SJCRH30 (cell line): ENCODE data around the gene ARHGAP18. TPM values are rescaled to one million over a fixed set of nuclear protein-coding genes. Genes with fewer than 3 reads are reported as not detected.
A peak's percentile ranks its signal among the peaks of the same experiment; 100 is the strongest.

Experiments used
- DNase-seq, 2 experiments: peaks; one replicate each; pipeline ENCODE4 v3.0.0-alpha.2; 2015 to 2020
- H3K27ac ChIP-seq: fragments of 250-450 bp; sonication (Bioruptor Pico); 2 replicates; pipeline ENCODE4 v1.5.1; 2020; ENCODE audit warnings: mild to moderate bottlenecking, moderate library complexity
- H3K27me3 ChIP-seq: fragments of 250-450 bp; sonication (Bioruptor Pico); 2 replicates; pipeline ENCODE4 v1.5.1; 2020; ENCODE audit warnings: mild to moderate bottlenecking, moderate library complexity
- H3K36me3 ChIP-seq: fragments of 250-450 bp; sonication (Bioruptor Pico); 2 replicates; pipeline ENCODE4 v1.5.1; 2020; ENCODE audit warnings: mild to moderate bottlenecking, moderate library complexity
- H3K4me1 ChIP-seq: fragments of 250-450 bp; sonication (Bioruptor Pico); 2 replicates; pipeline ENCODE4 v1.5.1; 2020; ENCODE audit warnings: mild to moderate bottlenecking, moderate library complexity
- H3K4me3 ChIP-seq: fragments of 250-450 bp; sonication (Bioruptor Pico); 2 replicates; pipeline ENCODE4 v1.5.1; 2020; ENCODE audit warnings: mild to moderate bottlenecking, moderate library complexity
- H3K9me3 ChIP-seq: fragments of 250-450 bp; sonication (Bioruptor Pico); replicated peaks from 2 replicates; pipeline ENCODE4 v1.5.1; 2020; ENCODE audit warnings: mild to moderate bottlenecking, moderate library complexity
- total RNA-seq: library from RNA; depleted of rRNA; stranded (reverse); fragments of >200 nt; shearing (Covaris generic); gene quantifications from 2 replicates; pipeline ENCODE4 v1.2.3, GENCODE V29; 2014

The ARHGAP18 gene
- total RNA-seq, 1 experiment from 2014 or later = 14.6 TPM

DNA sequence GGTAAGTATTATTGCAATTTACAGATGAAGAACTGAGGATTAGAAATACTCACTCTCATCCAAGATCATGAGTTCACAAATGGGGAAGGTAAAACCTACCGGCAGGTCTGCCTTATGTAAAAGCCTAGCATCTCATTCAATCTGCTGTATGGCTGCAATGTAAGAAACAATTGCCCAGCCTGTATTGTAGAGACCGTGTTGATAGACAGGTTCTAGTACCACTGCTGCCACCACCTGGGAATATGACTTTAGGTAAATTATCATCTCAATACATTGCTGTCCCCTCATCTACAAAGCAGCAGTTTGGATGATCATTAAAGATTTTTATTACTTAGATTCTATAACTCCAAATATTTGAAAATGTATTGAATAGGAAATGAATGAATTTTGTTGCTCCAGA, 23.3 kb upstream of the ARHGAP18 start:
- no peaks in the 10 kb centered on the region for H3K4me1 ChIP-seq
- H3K4me3 ChIP-seq = no peak overlapping the region
- H3K27ac ChIP-seq = no peak overlapping the region
- H3K27me3 ChIP-seq = no peaks in the 10 kb centered on the region
- no peaks in the 10 kb centered on the region for H3K9me3 ChIP-seq
- DNase-seq = no peak
- no peaks in the 10 kb centered on the region for H3K36me3 ChIP-seq

GRCh38 chr6:129732542-129732941, 22.6 kb upstream of the ARHGAP18 start:
- Histone ChIP-seq H3K4me1 (no peaks in the 10 kb centered on the region), H3K36me3 (no peaks in the 10 kb centered on the region), H3K27me3 (no peaks in the 10 kb centered on the region), H3K27ac (no peak overlapping the region), H3K4me3 (no peak overlapping the region), H3K9me3 (no peaks in the 10 kb centered on the region)
- no peak for DNase-seq

DNA sequence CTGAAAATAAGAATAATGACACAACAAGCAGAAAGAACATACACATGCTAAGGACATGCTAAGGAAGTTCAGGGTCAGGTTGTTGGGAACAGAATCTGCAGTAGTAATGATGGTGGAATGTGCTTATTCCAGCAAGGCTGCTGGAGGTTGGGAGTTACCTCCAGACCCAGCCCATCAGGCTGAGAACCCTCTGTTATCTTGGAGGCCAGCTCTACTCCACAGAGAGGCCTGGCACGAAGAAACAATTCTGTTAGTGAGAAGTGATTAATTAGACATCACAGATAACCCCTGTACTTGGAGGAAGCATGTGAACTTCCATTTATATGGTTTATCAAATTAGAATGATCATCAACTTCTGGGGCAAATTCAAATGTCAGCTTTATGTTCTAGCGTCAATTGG, 22.1 kb upstream of the ARHGAP18 start:
- H3K27me3 ChIP-seq = no peaks in the 10 kb centered on the region
- no peak overlapping the region for H3K27ac ChIP-seq
- no peaks in the 10 kb centered on the region for H3K4me1 ChIP-seq
- no peak for DNase-seq
- no peak overlapping the region for H3K4me3 ChIP-seq
- H3K36me3 ChIP-seq = no peaks in the 10 kb centered on the region
- no peaks in the 10 kb centered on the region for H3K9me3 ChIP-seq

DNA sequence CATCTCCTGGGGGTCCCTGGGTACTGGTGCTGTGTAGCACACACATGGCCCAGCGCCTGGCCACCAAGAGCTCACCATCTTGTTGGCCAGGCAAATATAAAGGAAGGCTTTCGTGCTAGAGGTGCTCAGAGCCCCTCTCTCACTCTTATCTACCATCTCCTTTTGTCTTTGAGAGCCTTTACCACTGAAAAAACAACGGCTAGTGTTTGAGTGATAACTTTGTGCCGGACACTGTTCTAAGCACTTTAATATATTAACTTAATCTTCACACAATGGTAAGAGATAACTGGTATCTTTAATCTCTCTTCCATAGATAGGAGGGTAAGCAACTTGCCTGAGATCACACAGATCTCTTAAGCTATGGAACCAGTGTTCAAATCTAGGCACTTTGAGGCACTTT, 21.5 kb upstream of the ARHGAP18 start:
- Histone ChIP-seq H3K9me3 (no peaks in the 10 kb centered on the region), H3K4me3 (no peak overlapping the region), H3K36me3 (no peaks in the 10 kb centered on the region), H3K27ac (no peak overlapping the region), H3K4me1 (no peaks in the 10 kb centered on the region), H3K27me3 (no peaks in the 10 kb centered on the region)
- DNase-seq = no peak

GRCh38 chr6:129730477-129731165, 20.6 kb upstream of the ARHGAP18 start:
- Histone ChIP-seq H3K27me3 (no peaks in the 10 kb centered on the region), H3K36me3 (no peaks in the 10 kb centered on the region), H3K4me3 (no peak overlapping the region), H3K27ac (no peak overlapping the region), H3K4me1 (no peaks in the 10 kb centered on the region), H3K9me3 (no peaks in the 10 kb centered on the region)
- no peak for DNase-seq

- DNase-seq = no peak
- no peaks in the 10 kb centered on the region for H3K27me3 ChIP-seq
- no peaks in the 10 kb centered on the region for H3K4me1 ChIP-seq
- no peak overlapping the region for H3K4me3 ChIP-seq
- no peaks in the 10 kb centered on the region; the same call in 1 of the 2 replicates for H3K36me3 ChIP-seq
- H3K27ac ChIP-seq = no peak overlapping the region
- H3K9me3 ChIP-seq = no peaks in the 10 kb centered on the region
These were observed 16.7 kb upstream of the ARHGAP18 start for GRCh38 chr6:129726650-129727049.

DNA sequence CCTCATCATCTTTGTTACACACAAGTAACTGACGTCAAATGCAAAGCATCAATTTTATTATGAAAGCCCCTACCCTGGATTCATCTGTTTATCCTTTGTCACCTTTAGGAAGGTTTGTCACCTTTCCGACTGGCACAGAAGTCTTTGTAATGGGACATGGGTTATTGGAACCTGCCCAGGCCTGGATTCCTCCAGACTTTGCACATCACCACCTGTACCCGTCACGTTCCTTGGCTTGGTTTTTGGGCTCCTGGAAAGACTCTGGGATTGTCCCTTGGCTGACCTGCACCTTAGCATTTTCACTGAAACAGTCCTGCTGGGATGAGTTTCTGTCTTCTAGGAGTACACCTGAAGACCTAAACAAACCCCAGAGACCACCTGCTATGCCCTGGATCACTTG, 15.4 kb upstream of the ARHGAP18 start:
- Histone ChIP-seq H3K9me3 (no peaks in the 10 kb centered on the region), H3K4me3 (no peak overlapping the region), H3K27ac (no peak overlapping the region), H3K27me3 (no peaks in the 10 kb centered on the region), H3K36me3 (no peaks in the 10 kb centered on the region; the same call in 1 of the 2 replicates), H3K4me1 (no peaks in the 10 kb centered on the region)
- no peak for DNase-seq

GRCh38 chr6:129719692-129720091, 9.7 kb upstream of the ARHGAP18 start:
- peak; percentile 47 to 82 for DNase-seq
- H3K27ac ChIP-seq = peak overlapping the region; percentile 79
- H3K4me3 ChIP-seq = peak overlapping the region; percentile 18
- no peaks in the 10 kb centered on the region for H3K27me3 ChIP-seq
- no peaks in the 10 kb centered on the region; the same call in 1 of the 2 replicates for H3K36me3 ChIP-seq
- no peaks in the 10 kb centered on the region for H3K9me3 ChIP-seq
- H3K4me1 ChIP-seq = peaks cover 12% of the 10 kb centered on the region

DNA sequence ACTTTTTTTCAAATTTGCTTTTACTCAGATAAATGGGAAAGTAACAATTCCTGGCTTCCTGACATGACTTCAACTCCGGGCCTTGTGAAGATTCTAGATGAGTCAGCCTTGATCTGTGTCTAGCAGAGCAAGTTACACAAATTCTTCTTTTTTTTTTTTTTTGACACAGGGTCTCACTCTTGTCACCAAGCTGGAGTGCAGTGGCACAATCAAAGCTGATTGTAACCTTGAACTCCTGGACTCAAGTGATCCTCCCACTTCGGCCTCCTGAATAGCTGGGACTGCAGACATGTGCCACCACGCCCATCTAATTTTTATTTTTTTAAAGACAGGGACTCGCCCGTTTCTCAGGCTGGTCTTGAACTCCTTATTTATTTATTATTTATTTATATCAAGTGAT, 7.3 kb upstream of the ARHGAP18 start:
- no peak for DNase-seq
- H3K27me3 ChIP-seq = no peaks in the 10 kb centered on the region
- H3K9me3 ChIP-seq = no peaks in the 10 kb centered on the region
- H3K4me1 ChIP-seq = peaks cover 12% of the 10 kb centered on the region
- no peak overlapping the region for H3K4me3 ChIP-seq
- no peak overlapping the region for H3K27ac ChIP-seq
- no peaks in the 10 kb centered on the region for H3K36me3 ChIP-seq

GRCh38 chr6:129713806-129714333, 3.9 kb upstream of the ARHGAP18 start:
- no peak for DNase-seq

GRCh38 chr6:129711271-129711631, 1.3 kb upstream of the ARHGAP18 start:
- H3K27ac ChIP-seq = no peak overlapping the region
- no peaks in the 10 kb centered on the region for H3K36me3 ChIP-seq
- DNase-seq = no peak
- H3K4me1 ChIP-seq = peaks cover 2% of the 10 kb centered on the region; the same call in 1 of the 2 replicates
- no peaks in the 10 kb centered on the region for H3K27me3 ChIP-seq
- H3K9me3 ChIP-seq = no peaks in the 10 kb centered on the region
- H3K4me3 ChIP-seq = no peak overlapping the region

More at GRCh38 chr6:129713806-129714333, 3.9 kb upstream of the ARHGAP18 start:
- Histone ChIP-seq H3K36me3 (no peaks in the 10 kb centered on the region), H3K27ac (no peak overlapping the region), H3K4me1 (peaks cover 3% of the 10 kb centered on the region), H3K9me3 (no peaks in the 10 kb centered on the region), H3K4me3 (no peak overlapping the region), H3K27me3 (no peaks in the 10 kb centered on the region)

GRCh38 chr6:129710450-129711270, 683 bp upstream of the ARHGAP18 start:
- H3K27me3 ChIP-seq = no peaks in the 10 kb centered on the region
- no peaks in the 10 kb centered on the region for H3K36me3 ChIP-seq
- DNase-seq = no peak
- no peaks in the 10 kb centered on the region for H3K9me3 ChIP-seq
- peak overlapping the region; percentile 29; the same call in 1 of the 2 replicates for H3K27ac ChIP-seq
- peaks cover 2% of the 10 kb centered on the region; the same call in 1 of the 2 replicates for H3K4me1 ChIP-seq
- H3K4me3 ChIP-seq = peak overlapping the region; percentile 58

GRCh38 chr6:129709196-129709768, 695 bp downstream of the ARHGAP18 start:
- peaks cover 2% of the 10 kb centered on the region; the same call in 1 of the 2 replicates for H3K4me1 ChIP-seq
- DNase-seq = peak in 1 of 2 experiments; percentile 30
- peak overlapping the region; percentile 58 for H3K4me3 ChIP-seq
- peak overlapping the region; percentile 29; the same call in 1 of the 2 replicates for H3K27ac ChIP-seq
- no peaks in the 10 kb centered on the region for H3K27me3 ChIP-seq
- no peaks in the 10 kb centered on the region for H3K9me3 ChIP-seq
- no peaks in the 10 kb centered on the region for H3K36me3 ChIP-seq

DNA sequence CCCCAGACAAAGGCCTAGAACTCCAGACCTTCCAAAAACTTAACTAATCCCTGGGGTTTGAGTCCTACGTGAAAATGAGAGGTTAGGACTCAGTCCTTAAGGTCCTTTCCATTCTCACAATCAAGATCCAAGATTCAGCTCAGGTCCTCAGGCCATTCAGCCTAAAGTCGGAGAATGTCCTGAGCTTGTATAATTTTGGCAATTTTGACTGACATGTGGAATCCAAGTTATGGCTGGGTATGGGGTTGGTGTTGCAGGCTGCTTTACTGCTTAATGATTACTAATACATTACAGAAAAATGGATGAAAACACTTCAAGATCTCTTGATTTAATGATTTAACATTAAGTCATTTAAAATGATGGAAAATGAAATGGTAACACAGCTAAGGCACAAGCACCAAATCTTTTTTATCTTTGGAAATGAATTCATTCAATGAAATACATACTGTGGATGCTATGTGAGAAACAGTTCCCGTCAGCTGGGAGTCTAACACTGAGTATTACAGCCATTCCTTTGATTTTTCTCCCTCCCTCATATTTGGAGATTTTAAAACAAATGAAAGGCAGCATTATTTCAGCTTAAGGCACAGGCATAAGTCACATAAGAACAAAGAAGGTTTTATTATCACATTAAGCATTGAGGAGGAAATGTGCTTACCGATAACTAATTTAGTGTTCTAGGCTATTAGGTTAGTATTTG, 1.3 kb downstream of the ARHGAP18 start:
- H3K9me3 ChIP-seq = no peaks in the 10 kb centered on the region
- H3K4me3 ChIP-seq = no peak overlapping the region
- H3K27me3 ChIP-seq = no peaks in the 10 kb centered on the region
- H3K36me3 ChIP-seq = no peaks in the 10 kb centered on the region
- DNase-seq = no peak
- H3K4me1 ChIP-seq = peaks cover 2% of the 10 kb centered on the region; the same call in 1 of the 2 replicates
- no peak overlapping the region for H3K27ac ChIP-seq
